Measurements from ENCODE around the gene IRAK2.

- TF ChIP-seq, protein P1, sequence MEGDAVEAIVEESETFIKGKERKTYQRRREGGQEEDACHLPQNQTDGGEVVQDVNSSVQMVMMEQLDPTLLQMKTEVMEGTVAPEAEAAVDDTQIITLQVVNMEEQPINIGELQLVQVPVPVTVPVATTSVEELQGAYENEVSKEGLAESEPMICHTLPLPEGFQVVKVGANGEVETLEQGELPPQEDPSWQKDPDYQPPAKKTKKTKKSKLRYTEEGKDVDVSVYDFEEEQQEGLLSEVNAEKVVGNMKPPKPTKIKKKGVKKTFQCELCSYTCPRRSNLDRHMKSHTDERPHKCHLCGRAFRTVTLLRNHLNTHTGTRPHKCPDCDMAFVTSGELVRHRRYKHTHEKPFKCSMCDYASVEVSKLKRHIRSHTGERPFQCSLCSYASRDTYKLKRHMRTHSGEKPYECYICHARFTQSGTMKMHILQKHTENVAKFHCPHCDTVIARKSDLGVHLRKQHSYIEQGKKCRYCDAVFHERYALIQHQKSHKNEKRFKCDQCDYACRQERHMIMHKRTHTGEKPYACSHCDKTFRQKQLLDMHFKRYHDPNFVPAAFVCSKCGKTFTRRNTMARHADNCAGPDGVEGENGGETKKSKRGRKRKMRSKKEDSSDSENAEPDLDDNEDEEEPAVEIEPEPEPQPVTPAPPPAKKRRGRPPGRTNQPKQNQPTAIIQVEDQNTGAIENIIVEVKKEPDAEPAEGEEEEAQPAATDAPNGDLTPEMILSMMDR (IDR thresholded peaks at IDR 0.05), result no peak
- no peak for TF ChIP-seq POLR2A (IDR thresholded peaks at IDR 0.05)
Measured at GRCh38 chr3:10235551-10235950, 70.8 kb downstream of the IRAK2 start.
